NCI-H460 (cell line): ENCODE results near the gene CD209. TPM values are rescaled to one million over a fixed set of nuclear protein-coding genes. Genes with fewer than 3 reads are reported as not detected.
"Not testable (repeated sequence)": the region's sequence is repeated elsewhere in the genome, so short reads cannot be mapped to it uniquely, and the experiment has no call there.

Source experiments
- DNase-seq: peaks from one replicate; pipeline ENCODE4 v3.0.0-alpha.2; 2016; ENCODE audit warnings: low read depth; ENCODE audit errors: extremely low read depth
- polyA plus RNA-seq: library from polyadenylated mRNA; depleted of rRNA; stranded (reverse); fragments of >200 nt; gene quantifications from 2 replicates; pipeline ENCODE4 v1.2.3, GENCODE V29; 2014; cell fraction: nucleus; rRNA removed
- total RNA-seq: library from RNA; depleted of rRNA; stranded (reverse); fragments of >200 nt; shearing (Covaris generic); gene quantifications from 2 replicates; pipeline ENCODE4 v1.2.3, GENCODE V29; 2014; rRNA removed

The CD209 gene
- not detected in 2 replicates for total RNA-seq
- not detected in 2 replicates for polyA plus RNA-seq

GRCh38 chr19:7746903-7747884 lies at the start of gene CD209:
Gene CD209 (minus strand): TSS chr19:7747534. CDS start chr19:7747511, 23 bp downstream.
- no peak for DNase-seq

DNA sequence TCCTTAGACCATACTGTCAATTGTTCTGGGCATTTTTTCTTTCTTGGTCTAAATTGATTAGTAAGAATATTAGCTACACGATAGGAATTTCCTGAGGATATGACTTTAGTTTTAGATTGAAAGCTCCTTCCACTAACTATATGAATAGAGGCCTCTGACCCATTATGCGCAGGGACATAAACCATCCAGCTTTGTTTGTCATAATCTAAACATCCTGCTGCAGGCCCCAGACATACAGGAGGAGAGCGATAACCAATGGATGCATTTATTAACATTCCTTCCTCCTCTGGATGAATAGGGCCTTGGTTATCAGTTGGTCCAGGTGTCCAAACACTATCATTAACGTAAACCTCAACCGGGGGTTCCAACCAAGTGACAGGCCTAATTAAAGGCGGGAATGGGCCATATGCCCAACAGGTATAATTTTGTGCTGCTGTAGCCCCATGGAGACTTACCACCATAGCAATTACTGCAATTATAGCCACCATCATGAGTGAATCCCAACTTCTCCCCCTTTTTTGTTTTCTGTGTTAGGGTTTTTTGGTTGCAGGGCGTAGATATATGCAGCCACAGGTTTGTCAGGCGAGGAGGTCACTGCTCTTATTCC lies 48.3 kb upstream of the CD209 start:
- DNase-seq = no peak

GRCh38 chr19:7793493-7793892 lies 46.2 kb upstream of the CD209 start:
- DNase-seq = no peak

- DNase-seq = not testable (repeated sequence)
These were observed 45.4 kb upstream of the CD209 start for GRCh38 chr19:7792701-7793100.

- DNase-seq = no peak
These were observed 44.9 kb upstream of the CD209 start for GRCh38 chr19:7792281-7792680.

- DNase-seq = no peak
These were observed 43.1 kb upstream of the CD209 start for GRCh38 chr19:7790416-7790815.

- no peak for DNase-seq
These were observed 42.1 kb upstream of the CD209 start for GRCh38 chr19:7789447-7789846.

- DNase-seq = no peak
These were observed 41.6 kb upstream of the CD209 start for GRCh38 chr19:7788933-7789323.

DNA sequence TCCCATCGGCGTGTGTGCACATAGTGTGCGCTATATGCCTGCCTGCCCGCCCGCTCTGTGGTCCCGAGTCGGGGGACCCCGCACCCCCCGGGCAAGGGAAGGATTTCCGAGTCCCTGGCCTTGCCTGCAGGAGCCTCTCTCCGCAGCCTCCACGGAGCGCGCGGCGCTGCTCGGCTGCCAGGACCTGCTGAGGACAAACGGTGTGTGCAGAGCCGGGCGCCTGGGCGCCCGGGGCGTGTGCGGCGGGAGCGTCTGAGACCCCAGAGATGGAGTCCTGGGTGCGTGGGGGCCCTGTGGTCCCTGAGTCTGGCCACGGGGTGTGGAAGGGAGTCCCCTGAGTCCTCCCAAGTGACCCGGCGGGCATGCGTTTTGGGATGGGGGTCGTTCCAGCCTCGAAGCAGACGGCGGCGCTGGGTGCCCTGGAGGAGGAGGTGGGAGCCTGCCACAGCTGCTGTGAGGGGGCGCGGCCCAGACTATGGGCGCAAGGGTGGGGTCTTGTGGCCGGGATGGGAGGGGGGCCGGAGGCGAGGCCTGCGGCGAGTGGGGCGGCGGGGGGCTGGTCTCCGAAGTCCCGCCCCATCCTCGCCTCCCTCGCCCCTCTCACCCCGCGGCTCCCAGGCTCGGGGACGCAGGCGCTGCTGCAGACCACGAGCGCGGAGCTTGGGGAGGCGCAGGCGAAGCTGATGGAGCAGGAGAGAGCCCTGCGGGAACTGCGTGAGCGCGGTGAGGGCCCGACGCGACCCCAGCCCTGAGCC lies 41.0 kb upstream of the CD209 start:
- DNase-seq = no peak

- no peak for DNase-seq
These were observed 40.4 kb upstream of the CD209 start for GRCh38 chr19:7787602-7788177.

DNA sequence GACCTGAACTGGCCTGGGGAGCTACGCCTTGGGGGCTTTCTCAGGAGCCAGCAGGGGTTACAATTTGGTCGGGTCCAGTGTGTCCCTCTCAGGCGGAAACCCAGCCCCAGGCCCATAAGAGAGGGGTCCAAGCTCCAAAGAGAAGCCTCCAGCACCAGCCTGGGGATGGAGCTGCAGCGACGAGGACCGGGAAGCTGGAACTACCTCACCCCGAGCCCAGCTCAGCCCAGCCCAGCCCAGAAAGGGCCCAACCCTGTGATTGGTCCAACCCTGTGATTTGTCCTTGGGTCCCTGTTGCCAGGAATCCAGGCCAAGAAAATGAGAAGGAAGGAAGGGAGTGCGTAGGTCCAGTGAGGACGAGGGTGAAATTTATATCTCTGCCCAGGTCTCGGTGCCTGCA lies 39.8 kb upstream of the CD209 start:
- no peak for DNase-seq

DNA sequence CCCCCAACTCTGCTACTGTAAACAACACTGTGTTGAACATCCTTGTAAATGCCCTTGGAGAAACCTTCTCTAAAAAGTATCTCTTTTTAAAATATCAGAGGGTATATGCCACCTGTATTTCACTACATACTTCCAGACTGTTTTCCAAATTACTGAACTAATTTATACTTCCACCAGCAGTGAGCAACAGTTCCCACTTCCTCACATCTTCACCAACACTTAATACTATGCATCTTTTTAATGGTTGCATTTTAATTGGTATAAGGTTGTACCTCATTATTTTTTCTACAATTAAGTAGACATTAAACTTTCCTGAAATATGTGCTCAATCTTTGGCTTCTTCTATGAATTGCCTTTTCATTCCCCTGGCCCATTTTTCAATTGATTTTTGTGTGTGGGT lies 37.5 kb upstream of the CD209 start:
- DNase-seq = no peak

- DNase-seq = peak; percentile 35
These were observed 36.7 kb upstream of the CD209 start for GRCh38 chr19:7783991-7784423.

- peak; percentile 77 for DNase-seq
These were observed 33.8 kb upstream of the CD209 start for GRCh38 chr19:7781157-7781556.

DNA sequence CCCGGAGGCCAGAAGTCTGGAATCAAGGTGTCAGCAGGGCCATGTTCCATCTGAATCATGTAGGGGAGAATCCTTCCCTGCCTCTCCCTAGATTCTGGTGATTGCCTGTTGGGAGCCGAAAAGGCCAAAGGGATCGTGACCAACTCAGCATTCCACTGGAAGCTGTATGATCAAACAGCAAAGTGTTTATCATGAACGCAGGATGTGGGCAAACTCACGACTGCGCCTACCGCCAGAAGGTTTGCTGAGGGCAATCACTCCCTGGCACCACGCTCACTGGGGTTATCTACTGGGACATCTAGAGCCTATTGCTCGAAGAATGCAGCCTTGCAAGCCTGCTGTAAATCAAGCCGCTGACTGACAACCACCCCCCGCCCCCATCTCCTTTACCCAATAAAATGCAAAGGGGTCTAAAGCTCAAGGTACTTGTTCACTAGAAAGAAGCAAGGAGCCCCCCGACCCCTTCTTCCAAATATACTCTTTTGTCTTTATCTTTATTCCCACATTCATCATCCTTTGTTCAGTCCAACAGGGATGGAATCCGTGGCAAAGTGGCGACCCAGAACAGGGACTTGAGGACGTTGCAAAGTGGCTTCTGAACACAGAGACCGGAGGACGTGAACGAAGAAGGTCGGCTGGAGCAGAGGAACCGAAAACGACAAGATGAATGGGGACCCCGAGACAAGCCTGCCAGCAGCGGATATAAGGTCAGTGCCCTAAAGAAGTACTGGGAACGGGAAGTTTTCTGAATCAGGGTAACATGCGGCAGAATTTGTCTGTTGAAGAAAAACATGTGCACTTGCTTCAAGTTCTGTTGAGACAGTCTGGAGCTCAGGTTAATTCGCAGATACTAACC lies 32.5 kb upstream of the CD209 start:
- no peak for DNase-seq

- DNase-seq = no peak
These were observed 30.7 kb upstream of the CD209 start for GRCh38 chr19:7778081-7778480.

DNA sequence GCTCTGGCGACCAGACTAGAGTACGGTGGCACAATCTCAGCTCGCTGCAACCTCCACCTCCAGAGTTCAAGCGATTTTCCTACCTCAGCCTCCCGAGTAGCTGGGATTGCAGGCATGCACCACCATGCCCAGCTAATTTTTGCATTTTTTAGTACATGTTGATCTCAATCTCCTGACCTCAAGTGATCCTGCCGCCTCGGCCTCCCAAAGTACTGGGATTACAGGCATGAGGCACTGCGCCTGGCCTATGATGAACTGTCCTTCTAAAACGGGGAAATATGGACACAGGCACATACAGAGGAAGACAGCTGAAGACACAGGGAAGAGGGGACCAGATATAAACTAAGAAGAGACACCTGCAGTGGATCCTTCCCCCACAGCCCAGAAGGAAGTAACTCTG lies 28.4 kb upstream of the CD209 start:
- no peak for DNase-seq

GRCh38 chr19:7773841-7774240 lies 26.5 kb upstream of the CD209 start:
- no peak for DNase-seq

GRCh38 chr19:7772752-7773291 lies 25.5 kb upstream of the CD209 start:
- peak; percentile 43 for DNase-seq
